ENCODE data around the gene RFX4.

RFX4 gene

DNA sequence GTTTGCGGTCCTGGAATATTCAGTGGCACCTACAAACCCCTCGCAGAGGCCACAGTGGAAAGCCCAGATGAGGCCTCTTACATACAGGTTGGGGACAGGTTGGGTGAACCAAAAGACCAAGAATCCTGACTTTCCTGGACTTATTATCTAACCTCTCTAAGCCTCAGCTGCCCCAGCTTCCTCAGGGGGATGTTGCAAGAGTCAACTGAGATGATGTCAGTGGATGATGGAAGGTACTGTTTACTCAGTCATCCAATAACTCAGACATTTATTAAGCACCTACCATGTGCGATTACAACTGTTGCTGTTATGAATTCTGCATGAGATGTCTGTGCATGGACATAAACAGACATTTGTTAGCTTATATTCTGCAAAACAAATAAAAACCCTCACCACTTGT, 72.8 kb downstream of the RFX4 start:
- DNase-seq (ENCODE audit: low read depth), result no peak
- TF ChIP-seq, protein P1, sequence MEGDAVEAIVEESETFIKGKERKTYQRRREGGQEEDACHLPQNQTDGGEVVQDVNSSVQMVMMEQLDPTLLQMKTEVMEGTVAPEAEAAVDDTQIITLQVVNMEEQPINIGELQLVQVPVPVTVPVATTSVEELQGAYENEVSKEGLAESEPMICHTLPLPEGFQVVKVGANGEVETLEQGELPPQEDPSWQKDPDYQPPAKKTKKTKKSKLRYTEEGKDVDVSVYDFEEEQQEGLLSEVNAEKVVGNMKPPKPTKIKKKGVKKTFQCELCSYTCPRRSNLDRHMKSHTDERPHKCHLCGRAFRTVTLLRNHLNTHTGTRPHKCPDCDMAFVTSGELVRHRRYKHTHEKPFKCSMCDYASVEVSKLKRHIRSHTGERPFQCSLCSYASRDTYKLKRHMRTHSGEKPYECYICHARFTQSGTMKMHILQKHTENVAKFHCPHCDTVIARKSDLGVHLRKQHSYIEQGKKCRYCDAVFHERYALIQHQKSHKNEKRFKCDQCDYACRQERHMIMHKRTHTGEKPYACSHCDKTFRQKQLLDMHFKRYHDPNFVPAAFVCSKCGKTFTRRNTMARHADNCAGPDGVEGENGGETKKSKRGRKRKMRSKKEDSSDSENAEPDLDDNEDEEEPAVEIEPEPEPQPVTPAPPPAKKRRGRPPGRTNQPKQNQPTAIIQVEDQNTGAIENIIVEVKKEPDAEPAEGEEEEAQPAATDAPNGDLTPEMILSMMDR (IDR thresholded peaks at IDR 0.05; ENCODE audit: control insufficient read depth, extremely low read depth, insufficient read depth), result no peak
- H3K4me3 ChIP-seq (ENCODE audit: low read depth, low read length), result no peak overlapping the region

DNA sequence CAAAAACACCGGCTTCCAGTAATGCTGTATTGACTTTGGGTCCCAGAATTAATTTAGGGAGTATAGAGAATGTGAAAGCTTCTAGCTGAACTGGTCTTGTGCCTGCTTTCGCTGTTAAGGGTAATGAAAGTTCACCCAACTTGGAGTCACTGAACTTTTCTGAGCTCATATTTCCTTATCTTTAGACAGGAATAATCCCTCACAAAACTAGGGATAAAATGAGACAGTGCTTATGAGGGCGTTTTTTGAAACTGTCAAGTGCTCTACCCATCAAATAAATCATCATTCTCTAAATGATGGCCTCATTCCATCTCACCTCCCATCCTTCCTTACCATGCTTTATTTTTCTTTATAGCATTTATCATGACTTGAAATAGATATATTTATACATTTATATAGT, 74.7 kb downstream of the RFX4 start:
- no peak overlapping the region for H3K4me3 ChIP-seq (ENCODE audit: low read depth, low read length)
- TF ChIP-seq, protein P1 (IDR thresholded peaks at IDR 0.05; ENCODE audit: control insufficient read depth, extremely low read depth, insufficient read depth), result no peak
- no peak for DNase-seq (ENCODE audit: low read depth)

DNA sequence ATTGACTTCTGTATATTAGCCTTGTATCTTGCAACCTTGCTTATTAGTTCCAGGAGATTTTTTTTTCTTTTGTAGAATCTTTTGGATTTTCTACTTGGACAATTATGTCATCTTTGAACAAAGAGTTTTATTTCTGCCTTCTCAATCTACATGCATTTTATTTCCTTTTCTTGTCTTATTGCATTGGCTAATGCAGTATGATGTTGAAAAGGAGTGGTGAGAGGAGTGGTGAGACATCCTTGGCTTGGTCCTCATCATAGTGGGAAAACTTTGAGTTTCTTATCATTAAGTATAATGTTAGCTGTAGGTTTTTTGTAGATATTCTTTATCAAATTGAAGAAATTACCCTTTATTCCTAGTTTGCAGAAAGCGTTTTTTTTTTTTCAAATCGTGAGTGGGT, 80.6 kb downstream of the RFX4 start:
- DNase-seq (ENCODE audit: low read depth), result no peak
- TF ChIP-seq, protein P1 (IDR thresholded peaks at IDR 0.05; ENCODE audit: control insufficient read depth, extremely low read depth, insufficient read depth), result no peak
- no peak overlapping the region for H3K4me3 ChIP-seq (ENCODE audit: low read depth, low read length)

DNA sequence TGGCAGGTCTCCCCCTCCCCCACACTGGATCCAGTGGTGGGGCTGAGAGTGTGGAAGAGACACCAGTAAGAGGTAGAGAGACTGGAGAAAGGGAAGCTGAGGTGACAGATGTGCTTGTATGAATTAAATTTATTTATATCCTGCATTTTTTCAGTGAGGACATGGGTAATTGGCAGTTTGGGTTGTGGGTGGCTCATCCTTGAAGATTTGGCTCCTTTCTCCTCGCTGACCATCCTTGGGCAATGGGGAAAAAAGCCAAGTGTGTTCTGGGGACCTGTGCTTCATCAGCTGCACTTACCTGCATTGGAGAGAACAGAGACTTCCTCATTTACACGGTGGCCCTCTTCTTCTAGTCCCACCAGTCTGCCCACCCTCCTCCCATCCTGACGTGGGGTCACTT, 86.4 kb downstream of the RFX4 start:
- TF ChIP-seq, protein P1 (IDR thresholded peaks at IDR 0.05; ENCODE audit: control insufficient read depth, extremely low read depth, insufficient read depth), result no peak
- no peak for DNase-seq (ENCODE audit: low read depth)
- H3K4me3 ChIP-seq (ENCODE audit: low read depth, low read length), result no peak overlapping the region

DNA sequence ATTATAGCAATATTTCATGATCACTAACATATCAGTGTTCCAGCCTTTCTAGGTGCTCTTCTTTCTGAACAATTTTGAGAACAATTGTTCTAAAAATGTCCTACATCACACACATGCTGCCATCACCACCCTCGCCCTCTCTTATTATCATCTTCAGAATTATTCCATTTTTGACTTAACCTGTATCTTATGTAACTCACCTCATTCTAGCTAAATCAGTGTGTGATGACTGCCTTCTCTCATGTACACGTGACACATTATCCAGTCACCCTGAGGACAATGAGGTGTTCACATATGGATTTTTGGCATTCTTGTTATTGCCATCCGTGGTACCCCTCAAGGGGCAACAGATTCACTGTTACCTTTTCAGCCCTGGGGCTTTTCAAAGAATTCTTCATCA, 87.3 kb downstream of the RFX4 start:
- TF ChIP-seq, protein P1 (IDR thresholded peaks at IDR 0.05; ENCODE audit: control insufficient read depth, extremely low read depth, insufficient read depth), result no peak
- no peak for DNase-seq (ENCODE audit: low read depth)
- no peak overlapping the region for H3K4me3 ChIP-seq (ENCODE audit: low read depth, low read length)

DNA sequence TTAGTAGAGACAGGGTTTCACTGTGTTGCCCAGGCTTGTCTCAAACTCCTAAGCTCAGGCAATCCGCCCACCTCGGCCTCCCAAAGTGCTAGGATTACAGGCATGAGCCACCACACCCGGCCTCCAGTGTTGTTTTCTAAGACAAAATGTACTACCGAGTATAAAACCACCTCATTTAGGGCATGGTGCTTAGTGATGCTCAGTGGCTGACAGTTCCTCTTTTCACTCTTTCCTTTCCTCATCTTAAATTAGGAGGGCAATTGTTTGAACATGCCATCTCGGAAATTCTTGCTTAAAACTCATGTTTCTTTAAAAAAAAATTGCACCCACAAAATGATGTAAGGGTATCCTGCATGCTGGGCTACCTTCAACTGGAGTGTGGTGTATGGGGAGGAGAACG, 89.0 kb downstream of the RFX4 start:
- TF ChIP-seq, protein P1 (IDR thresholded peaks at IDR 0.05; ENCODE audit: control insufficient read depth, extremely low read depth, insufficient read depth), result no peak
- DNase-seq (ENCODE audit: low read depth), result no peak
- H3K4me3 ChIP-seq (ENCODE audit: low read depth, low read length), result no peak overlapping the region

DNA sequence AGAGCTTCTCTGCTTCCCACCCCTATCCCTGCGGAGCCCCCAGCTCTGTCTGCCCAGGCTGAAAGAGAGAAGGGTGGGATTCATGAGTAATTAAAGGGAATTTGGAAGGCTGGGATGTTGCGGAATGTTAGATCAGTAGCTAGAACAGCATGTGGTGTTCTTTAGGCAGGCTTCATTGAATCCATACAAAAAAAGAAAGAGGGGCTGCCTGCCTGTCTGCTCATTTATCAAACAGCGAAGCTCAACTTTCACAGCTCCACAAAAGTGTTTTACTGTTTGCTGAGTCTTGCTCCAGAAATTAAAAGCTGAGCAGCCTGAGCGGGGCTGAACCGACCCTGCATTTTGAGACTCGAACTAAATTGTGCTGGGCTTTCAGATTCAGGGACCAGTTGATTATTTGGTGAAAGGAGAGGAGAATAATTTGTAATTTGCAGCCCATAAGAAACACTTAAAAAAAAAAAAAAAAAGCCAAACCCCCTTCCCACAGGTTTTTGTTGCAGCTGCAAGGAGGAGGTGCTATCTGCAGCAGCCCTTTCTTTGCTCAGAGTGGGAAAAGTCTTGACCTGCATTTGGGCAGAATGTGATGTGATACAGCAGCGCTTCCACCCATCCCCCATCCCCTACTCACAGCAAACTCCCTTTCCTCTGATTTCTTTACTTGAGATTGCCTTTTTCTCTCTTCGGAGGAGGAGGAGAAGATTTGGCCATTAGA, 89.7 kb downstream of the RFX4 start:
- H3K4me3 ChIP-seq (ENCODE audit: low read depth, low read length), result no peak overlapping the region
- TF ChIP-seq, protein P1 (IDR thresholded peaks at IDR 0.05; ENCODE audit: control insufficient read depth, extremely low read depth, insufficient read depth), result no peak
- no peak for DNase-seq (ENCODE audit: low read depth)
